ENCODE data around the gene ADH7.

ADH7 gene

GRCh38 chr4:99461623-99462401, 26.7 kb upstream of the ADH7 start:
- H3K4me3 ChIP-seq (ENCODE audit: low read length, poor library complexity, severe bottlenecking), result no peak overlapping the region
- H3K9me2 ChIP-seq (replicated peaks; ENCODE audit: low read depth, low read length), result no peaks in the 10 kb centered on the region
- H3F3A ChIP-seq (ENCODE audit: low read depth), result no peaks in the 10 kb centered on the region
- no peak overlapping the region for H3K4me2 ChIP-seq (ENCODE audit: low read depth, low read length, poor library complexity, severe bottlenecking)
- H3K79me2 ChIP-seq (ENCODE audit: insufficient read depth, low read length), result no peaks in the 10 kb centered on the region
- H3K9ac ChIP-seq (ENCODE audit: low read depth, low read length, poor library complexity, severe bottlenecking), result no peak overlapping the region
- no peaks in the 10 kb centered on the region for H3K36me3 ChIP-seq (ENCODE audit: insufficient read depth, low read length)
- H3K9me3 ChIP-seq (ENCODE audit: insufficient read depth, low read depth, low read length), result no peaks in the 10 kb centered on the region
- TF ChIP-seq, protein P1, sequence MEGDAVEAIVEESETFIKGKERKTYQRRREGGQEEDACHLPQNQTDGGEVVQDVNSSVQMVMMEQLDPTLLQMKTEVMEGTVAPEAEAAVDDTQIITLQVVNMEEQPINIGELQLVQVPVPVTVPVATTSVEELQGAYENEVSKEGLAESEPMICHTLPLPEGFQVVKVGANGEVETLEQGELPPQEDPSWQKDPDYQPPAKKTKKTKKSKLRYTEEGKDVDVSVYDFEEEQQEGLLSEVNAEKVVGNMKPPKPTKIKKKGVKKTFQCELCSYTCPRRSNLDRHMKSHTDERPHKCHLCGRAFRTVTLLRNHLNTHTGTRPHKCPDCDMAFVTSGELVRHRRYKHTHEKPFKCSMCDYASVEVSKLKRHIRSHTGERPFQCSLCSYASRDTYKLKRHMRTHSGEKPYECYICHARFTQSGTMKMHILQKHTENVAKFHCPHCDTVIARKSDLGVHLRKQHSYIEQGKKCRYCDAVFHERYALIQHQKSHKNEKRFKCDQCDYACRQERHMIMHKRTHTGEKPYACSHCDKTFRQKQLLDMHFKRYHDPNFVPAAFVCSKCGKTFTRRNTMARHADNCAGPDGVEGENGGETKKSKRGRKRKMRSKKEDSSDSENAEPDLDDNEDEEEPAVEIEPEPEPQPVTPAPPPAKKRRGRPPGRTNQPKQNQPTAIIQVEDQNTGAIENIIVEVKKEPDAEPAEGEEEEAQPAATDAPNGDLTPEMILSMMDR (conservative IDR thresholded peaks at IDR 0.05; ENCODE audit: low read length), result no peak
- TF ChIP-seq EZH2phosphoT487 (IDR thresholded peaks at IDR 0.05; ENCODE audit: borderline replicate concordance), result no peak
- no peaks in the 10 kb centered on the region for H3K4me1 ChIP-seq (ENCODE audit: insufficient read depth, low read length, poor library complexity, severe bottlenecking)
- peak overlapping the region; percentile 10; the same call in 1 of the 2 replicates for H2AFZ ChIP-seq (ENCODE audit: low read length)
- H4K20me1 ChIP-seq (ENCODE audit: insufficient read depth, low read length, poor library complexity, severe bottlenecking), result no peaks in the 10 kb centered on the region
- H3K27me3 ChIP-seq (ENCODE audit: insufficient read depth, low read length, poor library complexity, severe bottlenecking), result no peaks in the 10 kb centered on the region

- no peaks in the 10 kb centered on the region for H4K20me1 ChIP-seq (ENCODE audit: insufficient read depth, low read length, poor library complexity, severe bottlenecking)
These were observed 24.5 kb upstream of the ADH7 start for GRCh38 chr4:99459546-99460042.

DNA sequence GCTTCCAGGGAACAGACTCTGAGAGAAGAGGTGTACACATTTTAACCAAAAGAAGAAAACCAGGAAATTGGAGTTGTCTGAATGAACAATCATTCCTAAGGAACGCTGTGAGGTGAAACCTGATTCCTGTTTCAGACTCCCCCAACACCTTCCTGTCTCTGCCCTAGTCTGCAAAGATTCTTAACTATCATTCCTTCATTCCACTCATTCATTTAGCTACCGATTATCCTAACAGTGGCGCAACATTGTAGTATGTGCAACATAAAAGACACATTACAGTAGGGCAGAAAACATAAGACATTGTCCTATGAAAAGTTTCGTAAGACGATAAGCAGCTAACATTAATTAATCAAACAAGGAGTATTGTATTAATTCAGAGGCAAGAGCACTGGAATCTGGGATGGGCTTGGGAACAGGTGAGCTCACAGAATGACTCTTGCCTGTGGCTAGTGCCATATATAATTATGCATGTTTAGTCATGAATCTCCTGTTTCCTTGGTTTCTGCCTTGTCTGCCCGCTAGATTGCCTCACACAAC, 23.8 kb upstream of the ADH7 start:
- H3K27me3 ChIP-seq (ENCODE audit: insufficient read depth, low read length, poor library complexity, severe bottlenecking), result no peaks in the 10 kb centered on the region
- H4K20me1 ChIP-seq (ENCODE audit: insufficient read depth, low read length, poor library complexity, severe bottlenecking), result no peaks in the 10 kb centered on the region
- H3K36me3 ChIP-seq (ENCODE audit: insufficient read depth, low read length), result no peaks in the 10 kb centered on the region
- no peaks in the 10 kb centered on the region for H3K79me2 ChIP-seq (ENCODE audit: insufficient read depth, low read length)
- H3F3A ChIP-seq (ENCODE audit: low read depth), result no peaks in the 10 kb centered on the region
- TF ChIP-seq EZH2phosphoT487 (IDR thresholded peaks at IDR 0.05; ENCODE audit: borderline replicate concordance), result no peak
- TF ChIP-seq, protein P1 (conservative IDR thresholded peaks at IDR 0.05; ENCODE audit: low read length), result no peak
- H2AFZ ChIP-seq (ENCODE audit: low read length), result no peak overlapping the region
- H3K4me1 ChIP-seq (ENCODE audit: insufficient read depth, low read length, poor library complexity, severe bottlenecking), result no peaks in the 10 kb centered on the region
- no peaks in the 10 kb centered on the region for H3K9me2 ChIP-seq (replicated peaks; ENCODE audit: low read depth, low read length)
- H3K9ac ChIP-seq (ENCODE audit: low read depth, low read length, poor library complexity, severe bottlenecking), result no peak overlapping the region
- no peak overlapping the region for H3K4me2 ChIP-seq (ENCODE audit: low read depth, low read length, poor library complexity, severe bottlenecking)
- no peaks in the 10 kb centered on the region for H3K9me3 ChIP-seq (ENCODE audit: insufficient read depth, low read depth, low read length)
- H3K4me3 ChIP-seq (ENCODE audit: low read length, poor library complexity, severe bottlenecking), result no peak overlapping the region

More at GRCh38 chr4:99459546-99460042, 24.5 kb upstream of the ADH7 start:
- Histone ChIP-seq H3K36me3 (ENCODE audit: insufficient read depth, low read length) (no peaks in the 10 kb centered on the region), H2AFZ (ENCODE audit: low read length) (no peak overlapping the region), H3K4me1 (ENCODE audit: insufficient read depth, low read length, poor library complexity, severe bottlenecking) (no peaks in the 10 kb centered on the region), H3K9ac (ENCODE audit: low read depth, low read length, poor library complexity, severe bottlenecking) (no peak overlapping the region), H3K9me2 (replicated peaks; ENCODE audit: low read depth, low read length) (no peaks in the 10 kb centered on the region), H3K4me3 (ENCODE audit: low read length, poor library complexity, severe bottlenecking) (no peak overlapping the region), H3K27me3 (ENCODE audit: insufficient read depth, low read length, poor library complexity, severe bottlenecking) (no peaks in the 10 kb centered on the region), H3K4me2 (ENCODE audit: low read depth, low read length, poor library complexity, severe bottlenecking) (no peak overlapping the region), H3F3A (ENCODE audit: low read depth) (no peaks in the 10 kb centered on the region), H3K79me2 (ENCODE audit: insufficient read depth, low read length) (no peaks in the 10 kb centered on the region), H3K9me3 (ENCODE audit: insufficient read depth, low read depth, low read length) (no peaks in the 10 kb centered on the region)
- TF ChIP-seq, protein P1 (conservative IDR thresholded peaks at IDR 0.05; ENCODE audit: low read length), result no peak

Data from Loucy (cell line).